Measurements from ENCODE around the gene CCL28. TPM values are rescaled to one million over a fixed set of nuclear protein-coding genes. Genes with fewer than 3 reads are reported as not detected.
"Not testable (repeated sequence)": the region's sequence is repeated elsewhere in the genome, so short reads cannot be mapped to it uniquely, and the experiment has no call there.

CCL28 gene, protein sequence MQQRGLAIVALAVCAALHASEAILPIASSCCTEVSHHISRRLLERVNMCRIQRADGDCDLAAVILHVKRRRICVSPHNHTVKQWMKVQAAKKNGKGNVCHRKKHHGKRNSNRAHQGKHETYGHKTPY
- total RNA-seq, result 1 to 10 TPM; 2.2 to 3.3 (median 2.3) TPM

DNA sequence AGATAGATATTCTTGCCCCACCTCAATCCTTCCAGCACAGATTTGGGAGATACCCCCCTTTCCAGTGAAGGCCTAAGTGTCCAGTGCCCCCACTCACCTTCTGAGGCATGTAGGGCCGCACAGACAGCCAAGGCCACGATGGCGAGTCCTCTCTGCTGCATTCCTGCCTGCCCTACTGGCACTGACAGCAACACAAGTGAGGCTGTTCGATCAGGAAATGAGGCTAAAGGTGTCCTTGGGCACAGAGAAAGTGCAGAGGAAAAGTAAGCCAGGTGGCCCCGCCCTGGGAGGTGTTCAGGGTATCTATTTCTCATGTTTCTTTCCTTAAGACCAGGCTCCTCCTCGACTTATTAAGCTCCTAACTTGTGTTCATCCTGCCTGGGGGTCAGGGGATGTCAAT is at the start of gene CCL28:
Gene CCL28 (minus strand): TSS at position 236 of the 400 bp plus-strand sequence. CDS start 75 bp downstream, at position 161.
- Histone ChIP-seq H3K4me3 (no peak within 1 kb of the TSS), H3K36me3 (no peaks in the 10 kb centered on the region), H3K27me3 (no peaks in the 10 kb centered on the region), H3K9me3 (no peaks in the 10 kb centered on the region), H3K4me1 (no peaks in the 10 kb centered on the region), H3K27ac (replicated peaks in 1 of 4) (no peak within 1 kb of the TSS)
- 76% methylated on average over 6 of the region's 6 CpGs for WGBS
- intact Hi-C loops (cut with DNase I), result no loop called here
- DNase-seq (ENCODE audit: extremely low spot score), result peak; percentile 66
- no peak for TF ChIP-seq EP300 (IDR thresholded peaks at IDR 0.05)
- TF ChIP-seq, protein P1, sequence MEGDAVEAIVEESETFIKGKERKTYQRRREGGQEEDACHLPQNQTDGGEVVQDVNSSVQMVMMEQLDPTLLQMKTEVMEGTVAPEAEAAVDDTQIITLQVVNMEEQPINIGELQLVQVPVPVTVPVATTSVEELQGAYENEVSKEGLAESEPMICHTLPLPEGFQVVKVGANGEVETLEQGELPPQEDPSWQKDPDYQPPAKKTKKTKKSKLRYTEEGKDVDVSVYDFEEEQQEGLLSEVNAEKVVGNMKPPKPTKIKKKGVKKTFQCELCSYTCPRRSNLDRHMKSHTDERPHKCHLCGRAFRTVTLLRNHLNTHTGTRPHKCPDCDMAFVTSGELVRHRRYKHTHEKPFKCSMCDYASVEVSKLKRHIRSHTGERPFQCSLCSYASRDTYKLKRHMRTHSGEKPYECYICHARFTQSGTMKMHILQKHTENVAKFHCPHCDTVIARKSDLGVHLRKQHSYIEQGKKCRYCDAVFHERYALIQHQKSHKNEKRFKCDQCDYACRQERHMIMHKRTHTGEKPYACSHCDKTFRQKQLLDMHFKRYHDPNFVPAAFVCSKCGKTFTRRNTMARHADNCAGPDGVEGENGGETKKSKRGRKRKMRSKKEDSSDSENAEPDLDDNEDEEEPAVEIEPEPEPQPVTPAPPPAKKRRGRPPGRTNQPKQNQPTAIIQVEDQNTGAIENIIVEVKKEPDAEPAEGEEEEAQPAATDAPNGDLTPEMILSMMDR (IDR thresholded peaks at IDR 0.05), result no peak
- no peak for TF ChIP-seq POLR2AphosphoS5 (IDR thresholded peaks at IDR 0.05)
- TF ChIP-seq POLR2A (IDR thresholded peaks at IDR 0.05; ENCODE audit: low read depth), result no peak

DNA sequence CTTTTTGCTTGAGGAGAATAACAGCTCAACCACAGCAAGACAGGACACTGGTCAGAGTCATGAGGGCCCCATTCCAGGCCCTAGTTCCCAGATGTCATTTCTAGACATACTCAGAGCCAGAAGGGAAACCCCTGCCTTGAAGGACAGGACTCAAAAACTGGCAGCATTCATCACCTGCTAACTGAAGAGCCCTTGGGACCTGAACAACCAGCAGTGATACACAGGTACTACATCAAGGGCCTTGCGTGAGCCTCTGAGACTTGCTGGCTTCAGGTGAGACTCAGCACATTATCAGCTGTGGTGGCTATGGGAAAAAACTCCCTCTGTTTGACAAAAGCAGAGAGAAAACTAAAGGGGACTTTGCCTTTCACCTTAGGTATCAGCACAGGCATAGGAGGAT is 48.9 kb upstream of the CCL28 start:
- intact Hi-C loops (cut with DNase I), result no loop called here
- no peaks in the 10 kb centered on the region for H3K4me1 ChIP-seq
- DNase-seq (ENCODE audit: extremely low spot score), result no peak
- H3K27me3 ChIP-seq, result no peaks in the 10 kb centered on the region
- no peak overlapping the region for H3K4me3 ChIP-seq
- no peak for TF ChIP-seq POLR2A (IDR thresholded peaks at IDR 0.05; ENCODE audit: low read depth)
- TF ChIP-seq, protein P1 (IDR thresholded peaks at IDR 0.05), result no peak
- TF ChIP-seq POLR2AphosphoS5 (IDR thresholded peaks at IDR 0.05), result no peak
- no peaks in the 10 kb centered on the region for H3K9me3 ChIP-seq
- no peak overlapping the region for H3K27ac ChIP-seq (replicated peaks in 1 of 4)
- WGBS, result 100% methylated on average over 1 of the region's 1 CpG
- H3K36me3 ChIP-seq, result peaks cover 0 to 6% (median 2%) of the 10 kb centered on the region in 4 donors

DNA sequence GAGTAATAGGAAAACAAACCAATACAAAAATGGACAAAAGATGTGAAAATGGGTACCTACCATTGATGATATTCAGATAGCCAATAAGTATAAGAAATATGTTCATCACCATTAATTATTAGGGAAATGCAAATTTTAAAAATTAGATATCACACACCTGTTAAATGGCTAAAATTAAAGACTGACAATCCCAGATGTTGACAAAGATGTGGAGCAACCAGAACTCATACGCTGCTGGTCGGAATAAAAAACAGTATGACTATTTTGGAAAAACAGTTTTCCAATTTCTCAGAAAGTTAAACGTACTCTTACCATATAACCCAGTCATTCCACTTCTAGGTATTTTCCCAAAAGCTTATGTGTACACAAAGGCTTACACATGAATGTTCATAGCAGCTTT is 44.4 kb upstream of the CCL28 start:
- H3K27ac ChIP-seq (replicated peaks in 1 of 4), result no peak overlapping the region

DNA sequence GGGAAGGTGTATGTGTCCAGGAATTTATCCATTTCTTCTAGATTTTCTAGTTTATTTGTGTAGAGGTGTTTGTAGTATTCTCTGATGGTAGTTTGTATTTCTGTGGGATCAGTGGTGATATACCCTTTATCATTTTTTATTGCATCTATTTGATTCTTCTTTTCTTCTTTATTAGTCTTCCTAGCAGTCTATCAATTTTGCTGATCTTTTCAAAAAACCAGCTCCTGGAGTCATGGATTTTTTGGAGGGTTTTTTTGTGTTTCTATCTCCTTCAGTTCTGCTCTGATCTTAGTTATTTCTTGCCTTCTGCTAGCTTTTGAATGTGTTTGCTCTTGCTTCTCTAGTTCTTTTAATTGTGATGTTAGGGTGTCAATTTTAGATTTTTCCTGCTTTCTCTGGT is 29.4 kb upstream of the CCL28 start:
- intact Hi-C loops (cut with DNase I); H3K4me3 ChIP-seq; DNase-seq (ENCODE audit: extremely low spot score); H3K4me1 ChIP-seq; H3K27ac ChIP-seq (replicated peaks in 1 of 4); H3K27me3 ChIP-seq: not testable (repeated sequence)
- Histone ChIP-seq H3K36me3 (peaks cover 0 to 24% (median 18%) of the 10 kb centered on the region in 4 donors), H3K9me3 (peaks cover 0 to 14% (median 2%) of the 10 kb centered on the region in 4 donors)

More for the DNA sequence above, 44.4 kb upstream of the CCL28 start:
- Histone ChIP-seq H3K4me3 (no peak overlapping the region), H3K4me1 (no peaks in the 10 kb centered on the region), H3K36me3 (peaks cover 0 to 11% (median 8%) of the 10 kb centered on the region in 4 donors), H3K9me3 (no peaks in the 10 kb centered on the region), H3K27me3 (no peaks in the 10 kb centered on the region)
- WGBS, result 96% methylated on average over 3 of the region's 3 CpGs
- TF ChIP-seq EP300 (IDR thresholded peaks at IDR 0.05), result no peak
- TF ChIP-seq POLR2A (IDR thresholded peaks at IDR 0.05; ENCODE audit: low read depth), result no peak
- no peak for TF ChIP-seq POLR2AphosphoS5 (IDR thresholded peaks at IDR 0.05)
- TF ChIP-seq, protein P1 (IDR thresholded peaks at IDR 0.05), result no peak
- DNase-seq (ENCODE audit: extremely low spot score), result no peak
- intact Hi-C loops (cut with DNase I), result no loop called here

DNA sequence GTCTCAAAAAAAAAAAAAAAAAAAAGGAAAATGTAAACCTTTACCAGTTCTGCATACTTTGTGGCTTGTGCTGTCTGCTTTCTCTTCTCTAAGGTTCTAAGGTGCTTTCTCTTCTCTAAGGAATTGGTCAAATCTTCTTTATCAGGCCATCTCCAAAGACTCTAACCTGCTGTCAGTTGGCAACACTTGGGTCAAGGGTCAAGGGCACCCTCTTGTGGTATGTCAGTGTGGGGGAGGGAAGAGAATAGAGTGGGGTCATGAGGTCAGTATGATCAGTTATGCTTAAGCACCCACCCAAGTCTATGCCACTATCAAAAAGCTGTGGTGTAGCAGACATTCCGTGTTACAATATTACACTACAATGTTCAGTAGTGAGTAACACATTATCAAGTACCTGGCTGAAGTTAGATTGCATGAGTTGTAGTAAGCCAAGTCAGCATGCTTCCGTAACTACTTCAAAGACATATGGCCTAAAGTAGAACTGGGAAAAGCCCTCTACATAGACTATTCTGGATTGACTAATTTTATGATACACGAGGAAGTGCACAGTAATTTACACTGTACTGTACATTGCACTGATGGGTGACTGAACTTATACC is 25.0 kb upstream of the CCL28 start:
- TF ChIP-seq, protein P1 (IDR thresholded peaks at IDR 0.05), result no peak
- TF ChIP-seq EP300 (IDR thresholded peaks at IDR 0.05), result no peak
- no peak for TF ChIP-seq POLR2A (IDR thresholded peaks at IDR 0.05; ENCODE audit: low read depth)
- no peak for TF ChIP-seq POLR2AphosphoS5 (IDR thresholded peaks at IDR 0.05)
- no peak overlapping the region for H3K27ac ChIP-seq (replicated peaks in 1 of 4)
- peaks cover 0 to 14% (median 2%) of the 10 kb centered on the region in 4 donors for H3K9me3 ChIP-seq
- H3K36me3 ChIP-seq, result no peaks in the 10 kb centered on the region
- no peak for DNase-seq (ENCODE audit: extremely low spot score)
- intact Hi-C loops (cut with DNase I), result no loop called here
- H3K27me3 ChIP-seq, result no peaks in the 10 kb centered on the region
- peaks cover 9 to 16% (median 15%) of the 10 kb centered on the region in 4 donors for H3K4me1 ChIP-seq
- 97% methylated on average over 3 of the region's 3 CpGs for WGBS
- H3K4me3 ChIP-seq, result no peak overlapping the region

All from esophagus muscularis mucosa (tissue), 4 donors.